Measurements from ENCODE around the gene AVP. TPM values are rescaled to one million over a fixed set of nuclear protein-coding genes. Genes with fewer than 3 reads are reported as not detected.
A peak's percentile ranks its signal among the peaks of the same experiment; 100 is the strongest.

AVP gene
- total and polyA plus RNA-seq, 2 of the 13 experiments (the other 11 are each of a cell fraction or from before 2014, with no cell fraction given) = 0.12 TPM; not detected in 1

- TF ChIP-seq UBTF (CRISPR knock-in tag; IDR thresholded peaks at IDR 0.05) (peak; percentile 24; the same call in 1 of the 2 replicates), ZNF780A (CRISPR knock-in tag; IDR thresholded peaks at IDR 0.05) (no peak), PITX1 (CRISPR knock-in tag; IDR thresholded peaks at IDR 0.05) (peak; percentile 42; the same call in 1 of the 2 replicates), GABPB1 (CRISPR knock-in tag; IDR thresholded peaks at IDR 0.05) (peak; percentile 12; the same call in 1 of the 2 replicates), TIGD3 (CRISPR knock-in tag; IDR thresholded peaks at IDR 0.05; ENCODE audit: borderline replicate concordance) (0 out of 2 replicates have a peak, but pooled peaks have one; percentile 62), ZNF766 (CRISPR knock-in tag; IDR thresholded peaks at IDR 0.05; ENCODE audit: borderline replicate concordance) (0 out of 2 replicates have a peak, but pooled peaks have one; percentile 28), SMAD1 (CRISPR knock-in tag; IDR thresholded peaks at IDR 0.05; ENCODE audit: borderline replicate concordance, low read depth) (no peak), FOXP1 (IDR thresholded peaks at IDR 0.05) (no peak), FOXP1 (CRISPR knock-in tag; IDR thresholded peaks at IDR 0.05) (no peak), ZBTB4 (CRISPR knock-in tag; IDR thresholded peaks at IDR 0.05; ENCODE audit: borderline replicate concordance) (peak; percentile 68; the same call in 1 of the 2 replicates), HNRNPUL1 (IDR thresholded peaks at IDR 0.05; ENCODE audit: low read depth, low read length) (no peak), ZFX (CRISPR knock-in tag; IDR thresholded peaks at IDR 0.05; ENCODE audit: low read depth) (0 out of 2 replicates have a peak, but pooled peaks have one; percentile 15), AHR (CRISPR knock-in tag; IDR thresholded peaks at IDR 0.05) (0 out of 2 replicates have a peak, but pooled peaks have one; percentile 0), ZSCAN21 (CRISPR knock-in tag; IDR thresholded peaks at IDR 0.05; ENCODE audit: borderline replicate concordance) (peak; percentile 49; the same call in 1 of the 2 replicates), KLF13 (CRISPR knock-in tag; IDR thresholded peaks at IDR 0.05) (peak; percentile 62; the same call in 1 of the 2 replicates), KLF6 (CRISPR knock-in tag; IDR thresholded peaks at IDR 0.05) (0 out of 2 replicates have a peak, but pooled peaks have one; percentile 36), ZNF225 (CRISPR knock-in tag; IDR thresholded peaks at IDR 0.05) (0 out of 2 replicates have a peak, but pooled peaks have one; percentile 43), RFXAP (CRISPR knock-in tag; IDR thresholded peaks at IDR 0.05; ENCODE audit: borderline replicate concordance) (0 out of 2 replicates have a peak, but pooled peaks have one; percentile 20), ZNF431 (CRISPR knock-in tag; IDR thresholded peaks at IDR 0.05; ENCODE audit: borderline replicate concordance, low read depth) (no peak), ZNF615 (CRISPR knock-in tag; IDR thresholded peaks at IDR 0.05; ENCODE audit: borderline replicate concordance) (no peak), ZKSCAN8 (CRISPR knock-in tag; IDR thresholded peaks at IDR 0.05; ENCODE audit: borderline replicate concordance) (no peak), ZNF563 (CRISPR knock-in tag; IDR thresholded peaks at IDR 0.05) (peak; percentile 33; the same call in 1 of the 2 replicates)
Observed at GRCh38 chr20:3072530-3073250, 11.8 kb downstream of the AVP start (continued).

All from HepG2 (cell line).